ENCODE data around the gene OSCP1.
A peak's percentile ranks its signal among the peaks of the same experiment; 100 is the strongest.

Gene OSCP1

DNA sequence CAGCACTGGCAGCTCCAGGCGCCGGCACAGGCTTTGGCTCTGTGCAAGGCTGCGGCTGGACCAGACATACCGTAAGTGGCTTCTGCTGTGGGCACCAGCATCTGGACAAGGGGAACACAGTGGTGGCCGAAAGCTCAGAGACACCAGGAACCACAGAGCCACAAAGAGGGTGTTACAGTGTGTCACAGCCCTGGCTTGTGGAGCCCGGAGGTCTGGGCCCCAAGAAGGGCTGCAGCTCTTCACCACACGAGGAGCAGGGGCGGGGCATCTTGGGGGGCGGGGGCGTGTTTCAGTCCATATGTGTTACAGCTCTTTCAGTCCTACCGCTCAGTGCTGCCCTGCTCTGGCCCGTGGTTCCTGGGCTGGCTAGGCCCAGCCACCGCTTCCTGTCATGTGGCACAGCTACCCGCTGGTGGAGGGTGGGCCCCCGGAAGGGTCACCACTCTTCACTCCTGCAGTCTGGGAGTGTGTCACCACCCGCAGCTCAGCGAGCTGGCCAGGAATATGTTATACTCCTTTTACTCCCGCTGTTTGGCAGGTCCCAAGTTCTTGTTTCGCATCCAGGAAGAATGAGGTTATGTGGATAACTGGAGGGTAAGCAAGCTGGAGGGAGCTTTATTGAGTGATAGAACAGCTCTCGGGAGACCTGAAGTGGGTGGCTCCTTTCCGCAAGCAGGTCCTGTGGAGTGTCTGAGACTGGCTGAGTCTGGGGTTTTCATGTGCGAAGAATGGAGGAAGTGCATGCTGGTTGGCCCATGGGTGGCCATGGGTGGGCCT lies 49.2 kb downstream of the OSCP1 start:
- peak; percentile 48 for DNase-seq

DNA sequence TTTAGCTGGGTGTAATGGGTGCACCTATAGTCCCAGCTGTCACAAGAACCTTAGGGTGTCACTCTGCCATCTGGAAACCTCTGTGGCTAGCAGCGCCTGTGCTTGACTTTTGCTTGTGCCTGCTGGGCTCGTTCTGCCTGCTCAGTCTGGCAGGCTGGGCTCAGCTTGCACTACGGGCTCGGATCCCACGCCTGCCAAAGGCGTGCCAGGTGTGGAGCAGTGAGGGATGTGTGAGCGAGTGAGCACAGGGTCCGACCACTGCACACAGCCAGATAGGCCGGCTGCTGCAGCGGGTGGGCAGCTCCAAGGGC lies 49.8 kb downstream of the OSCP1 start:
- DNase-seq = no peak

DNA sequence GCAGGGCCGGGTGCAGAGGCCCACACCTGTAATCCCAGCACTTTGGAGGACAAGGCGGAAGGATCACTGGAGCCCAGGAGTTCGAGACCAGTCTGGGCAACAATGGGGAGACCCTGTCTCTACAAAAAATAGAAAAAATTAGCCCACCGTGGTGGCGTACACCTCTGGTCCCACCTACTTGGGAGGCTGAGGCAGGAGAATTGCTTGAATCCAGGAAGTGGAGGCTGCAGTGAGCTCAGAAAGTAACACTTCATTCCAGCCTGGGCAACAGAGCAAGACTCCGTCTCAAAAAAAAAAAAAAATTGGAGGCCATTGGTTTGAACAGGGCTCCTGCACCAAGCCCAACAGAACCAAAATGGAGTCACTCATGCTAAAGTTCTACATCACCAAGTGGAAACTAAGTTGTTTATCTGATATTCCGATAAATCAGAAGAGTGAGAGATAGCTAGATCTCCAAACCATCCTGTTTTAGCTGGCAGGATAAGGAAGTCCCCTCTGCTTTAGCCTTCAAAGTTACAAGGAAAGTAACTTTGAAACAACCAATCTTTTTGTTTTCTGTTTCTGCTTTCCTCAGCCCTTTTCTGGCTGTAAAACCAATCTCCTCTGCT lies 51.8 kb downstream of the OSCP1 start:
- DNase-seq = no peak

DNA sequence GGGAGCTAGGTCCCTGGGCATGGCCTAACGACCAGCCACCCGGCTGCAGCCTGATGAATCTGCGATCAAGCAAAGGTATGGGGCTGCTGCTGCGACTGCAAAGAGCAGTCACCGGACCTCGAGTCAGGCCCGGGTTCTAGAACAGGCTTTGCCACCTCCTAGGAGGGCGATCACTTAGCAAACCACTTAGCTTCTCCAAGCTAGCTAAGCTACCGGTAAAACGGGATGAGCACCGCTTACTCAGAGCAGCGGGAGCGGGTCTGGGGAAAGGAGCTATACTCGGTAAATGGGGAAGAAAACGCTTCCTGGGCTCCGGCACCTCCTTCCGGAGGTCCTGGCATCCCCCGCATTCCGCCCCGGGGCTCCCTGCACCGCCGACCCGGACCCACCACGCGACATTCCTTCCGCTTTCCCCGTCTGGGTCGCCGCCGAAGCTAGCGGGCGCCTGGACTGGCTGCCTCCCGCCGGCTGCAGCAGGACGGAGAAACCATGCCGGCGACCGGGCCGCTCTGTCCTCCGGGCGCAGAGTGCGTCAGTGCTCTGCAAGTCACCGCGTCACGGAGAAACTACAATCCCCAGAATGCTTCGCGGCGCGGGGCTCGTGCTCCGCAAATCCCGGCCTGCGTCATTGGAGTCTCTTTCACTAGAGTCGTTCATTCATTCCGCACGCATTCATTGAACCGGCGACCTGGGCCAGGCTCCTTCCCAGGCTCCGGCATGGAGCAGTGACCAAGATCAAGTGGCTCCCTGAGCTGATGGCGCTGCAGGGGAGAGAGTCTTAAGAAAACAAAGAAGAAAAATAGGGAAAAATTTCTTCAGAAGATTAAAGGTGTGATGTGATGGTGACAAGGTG lies 52.6 kb downstream of the OSCP1 start, which contains the start of gene LSM10:
TSS of gene LSM10 (minus strand) at position 531 of the 853 bp plus-strand sequence. CDS start 3,779 bp downstream, outside the sequence.
- DNase-seq = peak; percentile 92

DNA sequence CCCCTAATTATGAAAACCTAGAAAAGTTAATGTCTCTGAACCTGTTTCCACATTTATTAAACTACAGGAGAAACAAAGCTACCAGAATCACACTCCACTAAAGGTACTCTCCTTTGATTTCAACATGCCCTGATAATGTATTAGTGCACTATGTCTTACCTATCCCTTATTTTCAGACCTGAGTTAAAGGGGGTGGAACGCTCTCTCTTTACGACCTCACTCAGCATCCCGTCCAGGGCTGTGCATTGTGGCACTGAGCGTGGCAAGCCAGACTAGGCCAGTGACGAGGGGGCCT lies 53.2 kb downstream of the OSCP1 start:
- peak; percentile 32 for DNase-seq

DNA sequence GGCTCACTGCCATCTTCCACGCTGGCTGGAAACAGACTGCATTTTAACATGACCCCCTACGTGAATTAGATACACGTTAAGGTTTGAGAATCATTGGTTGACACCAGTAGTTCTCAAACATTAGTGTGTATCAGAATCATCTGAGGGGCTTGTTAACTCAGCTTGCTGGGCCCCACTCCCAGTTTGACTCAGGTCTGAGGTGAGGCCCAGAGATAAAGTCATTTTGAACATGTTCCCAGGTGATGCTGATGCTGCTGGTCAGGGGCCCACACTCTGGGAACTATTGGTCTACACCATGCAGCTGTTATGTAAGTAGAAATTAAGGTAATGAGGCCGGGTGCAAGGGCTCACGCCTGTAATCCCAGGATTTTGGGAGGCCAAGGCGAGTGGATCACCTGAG lies 53.9 kb downstream of the OSCP1 start:
- no peak for DNase-seq

DNA sequence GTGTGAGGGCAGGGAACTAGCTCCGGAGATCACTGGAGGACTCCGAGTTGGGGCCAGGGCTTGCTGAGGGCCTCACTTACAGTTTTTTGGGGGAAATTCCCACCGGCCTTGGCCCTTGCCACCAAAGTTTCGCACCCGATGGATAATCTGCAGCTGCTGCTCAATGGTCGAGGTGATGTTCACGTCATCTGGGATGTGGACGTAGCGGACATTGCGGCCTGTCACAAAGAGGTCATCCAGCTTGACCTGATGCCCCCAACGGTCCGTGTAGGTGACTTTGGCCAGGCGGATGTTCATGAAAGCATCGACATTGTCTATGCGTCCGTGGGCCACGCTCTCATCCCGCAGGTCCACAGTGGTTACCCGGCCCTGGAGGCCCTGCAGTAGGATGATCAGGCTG lies 56.6 kb downstream of the OSCP1 start:
- no peak for DNase-seq

DNA sequence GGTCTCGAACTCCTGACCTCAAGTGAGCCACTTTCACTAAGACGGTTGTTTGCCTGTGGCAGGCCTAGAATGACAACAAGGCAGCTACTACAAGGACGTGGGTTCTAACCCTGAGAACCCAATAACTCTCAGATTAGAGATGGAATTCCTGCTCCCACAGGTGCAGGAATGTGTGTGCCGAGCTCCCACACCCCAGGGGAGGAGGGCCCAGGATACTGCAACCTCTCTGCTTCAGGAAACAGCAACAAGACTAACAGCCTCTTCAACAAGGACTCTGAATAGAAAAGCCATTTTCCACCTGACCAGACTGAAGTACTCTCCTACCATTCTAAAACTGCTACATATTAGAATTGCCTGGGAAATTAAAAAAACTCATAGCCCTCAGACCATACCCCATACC lies 57.4 kb downstream of the OSCP1 start:
- DNase-seq = no peak

DNA sequence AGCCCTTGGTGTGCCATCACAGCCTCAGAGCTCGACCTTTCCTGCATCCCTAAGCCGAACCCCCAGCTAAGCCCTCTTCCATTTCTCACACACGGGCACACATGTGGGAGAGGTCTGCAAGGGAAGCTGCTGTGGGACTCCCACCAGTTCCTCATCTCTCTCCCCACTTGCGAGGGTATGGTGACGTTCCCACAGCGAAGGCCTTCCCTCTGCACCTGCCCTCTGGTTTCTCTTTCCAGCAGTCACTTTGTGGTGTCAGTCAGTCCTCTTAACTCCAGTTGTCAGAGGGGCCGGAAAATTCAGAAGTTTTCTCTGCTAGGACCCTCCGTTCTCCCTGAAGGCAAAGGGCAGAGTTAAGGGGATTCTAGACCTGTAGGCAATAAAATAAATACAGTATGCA lies 59.0 kb downstream of the OSCP1 start:
- DNase-seq = no peak

DNA sequence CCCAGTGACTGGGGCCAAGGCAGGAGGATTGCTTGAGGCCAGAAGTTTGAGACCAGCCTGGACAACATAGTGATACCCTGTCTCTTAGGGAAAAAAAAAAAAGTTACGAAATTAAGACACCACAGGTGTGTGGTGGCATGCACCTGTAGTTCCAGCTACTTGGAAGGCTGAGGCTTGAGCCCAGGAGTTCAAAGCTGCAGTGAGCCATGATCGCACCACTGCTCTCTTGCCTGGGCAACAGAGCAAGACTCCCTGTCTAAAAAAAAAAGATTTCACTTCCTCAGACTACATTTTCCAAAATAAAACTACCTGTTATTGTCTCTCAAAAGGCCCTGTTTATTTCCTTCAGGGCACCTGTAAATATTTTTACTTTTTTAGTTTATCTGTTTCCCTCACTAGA lies 59.8 kb downstream of the OSCP1 start:
- no peak for DNase-seq

DNA sequence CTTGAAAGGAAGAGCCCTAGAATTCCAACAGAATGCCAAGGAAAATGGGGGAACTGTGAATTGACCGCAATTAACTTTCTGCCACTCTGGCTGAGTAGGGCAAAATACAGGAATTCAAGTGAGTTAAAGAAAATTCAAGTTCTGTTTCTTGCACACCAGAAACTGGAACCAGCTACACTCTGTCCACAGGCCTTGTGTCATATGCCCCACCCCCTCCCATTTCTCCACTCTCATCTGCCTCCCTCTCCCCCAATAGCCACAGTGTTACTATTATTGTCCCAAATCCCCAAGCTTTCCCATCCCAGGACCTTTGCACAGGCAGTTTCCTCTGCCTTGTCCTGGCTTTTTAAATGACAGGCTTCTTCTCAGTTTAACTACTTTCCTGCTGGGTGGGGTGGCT lies 60.3 kb downstream of the OSCP1 start:
- no peak for DNase-seq

DNA sequence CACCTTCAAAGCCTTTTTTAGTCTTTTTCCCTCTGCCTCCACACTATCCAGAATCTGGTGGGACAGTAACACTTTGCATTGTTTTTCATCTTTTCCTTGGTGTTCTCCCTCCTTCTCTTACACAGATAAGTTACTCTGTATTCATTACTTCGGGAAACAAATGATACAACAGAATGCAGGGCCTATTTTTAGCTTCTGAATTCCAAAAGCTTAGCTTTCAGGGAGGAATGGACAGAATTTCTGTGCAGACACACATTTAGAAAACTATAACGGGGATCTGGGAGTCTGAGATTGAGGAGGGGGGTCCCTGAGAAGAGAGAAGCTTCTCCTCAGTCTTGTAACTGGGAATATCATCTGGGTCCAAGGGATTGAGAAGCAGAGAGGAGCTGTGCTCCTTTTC lies 61.0 kb downstream of the OSCP1 start:
- no peak for DNase-seq

DNA sequence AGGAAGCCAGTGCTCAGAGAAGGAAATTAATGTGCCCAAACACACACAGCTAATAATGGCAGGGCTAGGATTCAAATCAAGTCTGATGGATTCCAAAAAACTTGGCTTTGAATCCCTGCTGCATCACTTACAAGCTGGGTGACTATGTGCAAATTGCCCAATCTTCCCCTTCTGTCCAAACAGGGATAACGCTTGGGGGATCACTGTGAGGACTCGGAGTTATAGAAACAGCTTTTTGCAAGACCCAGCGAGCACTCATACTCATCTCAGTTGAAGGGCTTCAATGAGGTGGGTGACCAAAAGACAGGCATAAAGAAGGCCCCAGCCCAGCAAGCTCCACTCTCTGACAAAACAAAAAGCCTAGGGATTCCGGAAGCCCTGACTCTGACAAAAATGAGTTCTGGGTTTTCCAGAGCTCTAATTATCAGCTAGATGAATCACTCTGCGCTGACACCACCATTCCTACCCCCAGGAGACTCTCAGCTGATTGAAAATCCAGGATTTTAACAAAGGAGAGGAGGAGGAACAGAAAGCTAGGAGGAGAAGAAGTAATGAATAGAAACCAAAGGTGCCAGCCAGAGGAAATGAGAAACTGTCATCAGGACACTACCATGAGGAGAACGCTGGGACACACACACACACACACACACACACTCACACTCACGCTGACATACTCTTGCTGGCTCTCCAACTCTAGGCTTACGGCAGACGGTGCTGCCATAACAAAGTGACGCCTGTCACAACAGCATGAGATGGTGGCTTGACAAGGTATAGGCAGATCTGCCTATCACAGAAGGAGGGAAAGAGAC lies 62.9 kb downstream of the OSCP1 start:
- DNase-seq = no peak

DNA sequence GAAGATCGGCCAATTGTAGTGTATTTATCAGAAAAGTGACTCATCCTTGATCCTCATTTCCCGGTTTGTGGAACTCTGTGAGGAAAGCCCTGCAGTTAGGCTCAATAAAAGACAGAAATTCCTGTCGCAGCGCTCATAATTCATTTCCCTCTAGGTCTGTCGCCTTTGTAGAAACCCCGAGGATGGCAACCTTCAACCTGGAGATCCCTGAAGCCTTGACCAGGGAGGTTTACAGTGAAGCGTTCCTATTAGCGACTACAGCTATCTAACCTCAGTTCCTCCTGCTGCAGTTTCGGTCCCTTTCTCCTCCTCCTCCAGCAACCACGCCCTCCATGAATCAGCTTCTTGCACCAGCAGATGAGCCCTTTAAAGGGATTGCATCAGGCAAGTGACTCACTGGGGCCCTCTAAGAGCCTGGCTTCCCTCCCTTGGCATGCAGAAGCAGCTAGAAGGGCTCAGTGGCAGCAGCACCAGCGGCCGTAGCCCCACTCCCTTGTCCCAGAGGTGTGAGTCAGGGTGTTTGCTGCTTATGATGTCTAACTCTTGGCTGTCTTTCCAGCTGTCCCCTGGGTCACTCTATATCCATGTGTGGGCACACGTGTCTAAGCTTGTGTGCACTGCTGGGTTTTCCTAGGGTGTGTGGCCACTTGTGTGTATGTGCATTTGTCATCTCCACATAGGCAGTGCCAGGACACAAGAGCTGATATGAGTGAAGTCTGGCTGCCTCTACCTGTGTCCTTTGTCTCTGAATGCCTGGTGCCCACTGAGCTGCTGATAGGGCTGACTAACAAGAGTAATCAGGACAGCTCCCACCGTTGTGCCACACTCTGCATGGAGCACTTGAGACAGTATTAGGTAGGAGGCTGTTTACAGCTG lies 63.7 kb downstream of the OSCP1 start:
- DNase-seq = peak; percentile 88

DNA sequence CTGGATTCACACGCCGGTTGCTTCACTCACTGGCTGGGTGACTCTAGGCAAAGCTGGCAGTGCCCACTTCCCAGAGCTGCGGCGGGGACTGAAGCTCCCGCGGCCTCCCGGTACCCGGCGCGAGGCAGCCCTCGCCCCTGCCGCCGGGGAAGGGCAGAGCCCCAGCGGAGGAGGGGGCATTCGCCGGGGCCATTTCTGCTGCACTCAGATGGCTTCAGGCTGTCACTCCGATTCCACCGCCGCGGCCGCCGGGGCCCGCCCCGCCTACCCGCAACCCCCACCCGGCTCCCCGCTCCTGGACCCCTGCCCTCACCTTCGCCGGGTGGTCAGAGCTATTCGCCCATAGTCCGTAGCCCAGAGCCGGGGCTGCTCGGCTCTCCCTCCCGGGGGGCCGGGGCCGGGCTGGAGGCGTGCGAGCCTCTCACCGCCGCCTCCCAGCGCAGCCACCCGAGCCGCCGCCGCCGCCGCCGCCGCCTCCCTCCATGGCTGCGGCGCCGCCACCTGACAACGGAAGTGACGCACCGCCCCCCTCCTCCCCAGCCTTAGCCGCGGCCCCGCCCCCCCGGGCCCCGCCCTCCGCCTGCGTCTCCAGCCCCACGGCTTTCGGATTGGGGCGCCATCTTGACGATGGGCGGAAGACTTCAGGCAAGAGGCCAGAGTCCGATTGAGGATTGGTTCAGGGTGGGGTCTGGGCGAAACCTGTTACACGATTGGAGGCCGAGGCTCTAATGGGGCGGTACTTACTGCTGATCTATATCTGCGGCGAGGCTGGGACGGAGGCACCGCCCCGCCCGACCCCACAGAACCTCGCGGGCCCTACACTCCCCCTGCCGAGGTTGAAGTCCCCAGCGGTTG lies 64.6 kb downstream of the OSCP1 start, which contains the start of gene STK40:
TSS of gene STK40 (minus strand) at position 515 of the 855 bp plus-strand sequence. CDS start 24,592 bp downstream, outside the sequence.
- DNase-seq = peak; percentile 99

DNA sequence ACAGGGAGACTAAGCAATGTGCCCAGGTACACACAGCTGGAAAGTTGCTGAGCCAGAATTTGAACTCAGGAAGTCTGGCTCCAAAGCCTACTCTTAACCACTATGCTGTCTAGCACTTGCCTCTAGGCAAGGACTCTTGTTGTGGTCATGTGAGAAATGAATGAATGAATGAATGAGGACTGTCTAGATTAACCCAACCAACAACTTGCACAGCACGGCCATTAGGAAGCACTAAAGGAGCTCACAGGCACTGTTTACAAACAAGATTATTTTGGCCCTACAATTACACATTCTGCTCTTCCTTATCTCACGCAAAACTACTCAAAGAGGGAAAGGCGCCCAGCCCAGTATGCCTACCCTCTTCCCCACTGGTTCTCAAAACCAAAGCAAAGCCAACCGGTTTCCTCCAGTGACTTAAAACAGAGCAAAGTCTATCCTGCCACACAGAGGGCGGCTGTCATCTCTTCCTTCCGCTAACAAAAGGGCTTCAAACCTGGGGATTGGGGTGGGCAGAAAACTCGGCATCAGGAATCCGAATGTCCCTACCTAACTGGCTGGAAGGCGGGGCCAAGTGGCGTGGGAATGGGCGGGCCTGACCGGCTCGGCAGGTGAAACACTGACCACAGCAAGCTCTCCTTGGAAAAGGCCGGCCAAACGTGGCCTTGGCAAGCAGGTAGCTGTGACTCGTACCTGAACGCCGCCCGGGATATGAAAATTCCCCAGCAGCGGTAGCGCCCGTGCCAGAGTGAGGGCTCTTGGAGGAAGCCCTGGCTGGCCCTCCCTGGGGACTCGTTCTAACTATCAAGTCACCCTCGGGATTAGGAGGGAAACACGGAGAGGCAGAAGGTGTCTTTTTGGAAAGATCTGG lies 65.5 kb downstream of the OSCP1 start:
- DNase-seq = peak; percentile 61

DNA sequence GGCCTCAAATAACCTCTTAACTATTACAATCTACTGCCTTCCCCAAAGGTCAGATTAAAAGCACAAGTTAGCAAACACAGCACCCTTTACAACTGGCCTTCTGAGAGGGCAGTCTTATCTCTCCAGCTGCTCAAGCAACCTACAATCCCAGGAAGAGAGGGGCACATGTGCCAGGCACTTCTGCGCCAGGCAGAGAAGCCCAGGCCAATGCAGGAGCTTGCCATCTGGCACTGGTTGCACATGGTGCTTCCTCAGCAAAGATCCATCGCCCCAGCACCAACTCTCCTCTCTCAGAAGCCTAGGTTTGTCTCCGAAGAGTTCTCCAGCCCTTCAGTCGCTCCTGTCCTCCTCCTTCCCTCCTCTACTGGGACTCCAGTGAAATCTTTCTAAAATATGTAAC lies 67.0 kb downstream of the OSCP1 start:
- no peak for DNase-seq

DNA sequence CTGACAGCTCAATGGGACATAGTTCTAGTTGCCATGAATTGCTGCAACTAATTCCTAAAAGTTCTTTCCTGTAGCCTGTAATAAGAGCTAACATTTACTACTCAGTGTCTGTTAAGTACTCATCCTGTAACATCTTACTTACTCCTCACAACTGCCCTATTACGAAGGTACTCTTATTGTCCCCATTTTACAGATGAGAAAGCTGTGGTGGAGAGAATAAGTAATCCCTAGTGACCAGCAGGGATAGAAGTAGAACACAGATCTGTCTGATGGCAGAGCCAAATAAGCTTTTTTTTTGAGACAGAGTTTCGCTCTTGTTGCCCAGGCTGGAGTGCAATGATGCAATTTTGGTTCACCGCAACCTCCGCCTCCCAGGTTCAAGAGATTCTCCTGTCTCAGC lies 67.6 kb downstream of the OSCP1 start:
- DNase-seq = no peak

DNA sequence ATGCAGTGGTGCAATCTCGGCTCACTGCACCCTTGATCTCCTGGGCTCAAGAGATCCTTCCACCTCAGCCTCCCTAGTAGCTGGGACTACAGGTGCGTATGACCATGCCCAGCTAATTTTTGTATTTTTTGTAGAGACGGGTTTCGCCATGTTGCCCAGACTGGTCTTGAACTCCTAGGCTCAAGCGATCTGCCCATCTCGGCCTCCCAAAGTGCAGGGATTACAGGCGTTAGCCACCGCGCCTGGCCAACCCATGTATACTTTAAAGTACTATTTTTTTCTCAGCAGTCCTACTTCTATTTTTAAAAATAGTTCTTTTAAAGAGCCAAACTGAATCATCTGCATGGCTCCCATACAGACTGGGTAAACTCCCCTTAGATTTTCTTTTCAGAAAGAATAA lies 68.0 kb downstream of the OSCP1 start:
- no peak for DNase-seq

DNA sequence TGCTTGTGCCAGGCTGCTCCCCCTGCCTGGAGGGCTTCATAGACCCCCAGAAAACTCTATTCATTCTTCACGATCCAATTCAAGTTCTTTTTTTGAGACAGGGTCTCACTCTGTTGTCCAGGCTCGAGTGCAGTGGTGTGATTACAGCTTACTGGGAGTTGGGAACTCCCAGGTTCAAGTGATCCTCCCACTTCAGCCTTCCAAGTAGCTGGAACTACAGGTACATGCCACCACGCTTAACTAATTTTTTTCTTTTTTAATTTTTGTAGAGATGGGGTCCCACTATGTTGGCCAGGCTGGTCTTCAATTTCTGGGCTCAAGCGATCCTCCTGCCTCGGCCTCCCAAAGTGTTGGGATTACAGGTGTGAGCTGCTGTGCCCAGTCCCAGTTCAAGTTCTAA lies 68.8 kb downstream of the OSCP1 start:
- DNase-seq = no peak
